Spleen (tissue), 7 donors: Measurements from ENCODE around the gene PLCB4.

Experiments
- CTCF ChIP-seq, 11 experiments: fragments of 200-600 bp in 7 of 11; fragments of 450-650 bp in 4 of 11; sonication (generic) in 4 of 11; IDR thresholded peaks in 8 of 11; conservative IDR thresholded peaks in 3 of 11; 1 replicate in 7 of 11; 2 replicates in 4 of 11; pipeline versions ENCODE4 v1.4.0 to v1.8.0; 2016 to 2021; ENCODE audit warnings: antibody characterized with exemption in 11 of 11, inconsistent platforms in 4 of 11, mild to moderate bottlenecking in 1 of 11
- POLR2A ChIP-seq, 3 donors: fragments of 450-650 bp; IDR thresholded peaks; one replicate each; pipeline ENCODE4 v1.5.1; 2017; ENCODE audit warnings: antibody characterized with exemption in 3 of 3, mild to moderate bottlenecking in 1 of 3
- donor health status: DM: no; HTN: no; CAD: no; lungs with moderate emphysema.
- donor health status: DM: no; HTN: no; CAD: no.
- donor health status: DM: no; HTN: no; CAD: no.

DNA sequence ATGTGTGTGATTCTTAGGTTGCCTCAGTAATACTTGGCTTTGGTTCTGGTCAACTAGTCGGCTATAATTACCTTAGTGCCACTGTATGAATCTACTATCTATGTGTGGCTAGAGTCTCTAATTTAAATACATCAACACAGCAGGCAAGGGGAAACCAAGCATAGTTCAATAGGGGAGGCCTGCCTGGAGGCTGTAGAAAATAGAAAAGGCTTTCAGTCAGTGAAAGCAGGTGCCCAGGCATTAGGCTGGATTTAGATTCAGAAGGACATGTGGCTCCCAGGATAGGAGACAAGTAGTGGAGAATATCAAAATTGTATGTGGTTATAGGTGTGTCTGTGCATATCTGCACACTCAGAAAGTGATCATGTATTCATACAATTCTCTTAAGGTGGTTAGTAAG lies 330.4 kb downstream of the PLCB4 start:
- no peak for TF ChIP-seq CTCF (IDR thresholded peaks at IDR 0.05 in 8 of 11, conservative IDR thresholded peaks at IDR 0.05 in 3 of 11)
- no peak for TF ChIP-seq POLR2A (IDR thresholded peaks at IDR 0.05)
